ENCODE results near the gene RAI1.

RAI1 gene

GRCh38 chr17:17696882-17697633 is 15.8 kb downstream of the RAI1 start:
- no peak for DNase-seq (ENCODE audit: low read depth in 2 of 3, low spot score in 1 of 3)

DNA sequence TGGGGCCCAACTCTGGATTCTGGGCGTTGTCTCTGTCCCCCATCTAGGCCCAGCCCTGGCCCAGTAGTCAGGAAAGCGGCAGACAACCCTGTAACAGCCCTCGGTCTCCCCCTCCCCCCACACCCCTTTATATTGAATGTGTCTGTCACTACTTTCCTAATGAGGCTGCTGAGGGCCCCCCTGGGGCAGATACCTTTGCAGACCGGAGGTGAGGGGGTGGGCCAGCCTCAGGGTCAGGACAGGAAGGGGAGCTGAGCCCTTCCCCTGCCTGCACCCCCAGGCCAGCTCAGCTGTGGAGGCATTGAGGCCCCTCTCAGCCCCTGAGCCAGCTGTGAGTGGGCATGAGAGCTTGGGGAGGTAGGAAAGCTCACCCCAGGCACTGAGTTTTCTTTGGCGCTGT is 17.1 kb downstream of the RAI1 start:
- no peak for DNase-seq (ENCODE audit: low read depth in 2 of 3, low spot score in 1 of 3)

DNA sequence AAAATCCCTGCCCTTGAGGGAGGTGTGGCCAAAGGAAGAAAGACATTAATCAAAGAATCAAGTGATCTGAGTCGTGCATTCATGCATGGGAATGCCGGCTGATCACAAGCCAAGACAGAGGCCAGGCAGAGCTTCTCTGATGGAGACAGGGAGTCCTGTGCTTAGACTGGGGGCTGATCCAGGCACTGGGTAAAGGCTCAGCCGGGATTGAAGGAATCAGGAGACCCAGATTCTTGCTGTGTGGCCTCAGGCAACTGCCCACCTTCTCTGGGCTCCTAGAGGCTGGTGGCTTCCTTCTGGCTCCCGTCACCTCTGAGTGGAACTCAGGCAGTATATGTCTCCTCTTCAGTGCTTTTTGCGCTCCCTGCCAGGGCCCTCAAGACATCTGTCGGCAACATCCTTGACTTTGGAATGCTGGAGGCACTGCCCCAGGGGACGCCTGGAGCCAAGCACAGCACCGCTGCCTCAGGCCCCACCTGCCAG is 17.7 kb downstream of the RAI1 start:
- no peak for DNase-seq (ENCODE audit: low read depth in 2 of 3, low spot score in 1 of 3)

DNA sequence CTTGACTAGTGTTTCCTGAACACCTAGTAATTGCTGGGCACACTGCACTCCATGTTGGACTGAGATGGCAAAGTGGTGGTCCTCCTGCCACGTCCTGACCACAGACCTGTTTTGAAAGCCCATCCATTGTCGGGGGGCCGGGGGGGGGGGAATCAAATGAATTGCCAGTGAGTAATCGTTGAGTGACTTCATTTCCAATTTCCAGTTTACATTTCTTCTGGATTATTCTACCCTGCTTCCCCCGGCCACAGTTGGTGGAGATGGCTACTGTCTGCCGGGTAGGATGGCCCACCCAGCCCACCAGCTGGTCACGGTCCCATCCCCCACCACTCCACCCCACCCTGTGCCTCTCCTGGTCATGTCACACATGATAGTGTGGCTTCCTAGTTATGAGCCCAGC is 18.2 kb downstream of the RAI1 start:
- DNase-seq (ENCODE audit: low read depth in 2 of 3, low spot score in 1 of 3): no peak

DNA sequence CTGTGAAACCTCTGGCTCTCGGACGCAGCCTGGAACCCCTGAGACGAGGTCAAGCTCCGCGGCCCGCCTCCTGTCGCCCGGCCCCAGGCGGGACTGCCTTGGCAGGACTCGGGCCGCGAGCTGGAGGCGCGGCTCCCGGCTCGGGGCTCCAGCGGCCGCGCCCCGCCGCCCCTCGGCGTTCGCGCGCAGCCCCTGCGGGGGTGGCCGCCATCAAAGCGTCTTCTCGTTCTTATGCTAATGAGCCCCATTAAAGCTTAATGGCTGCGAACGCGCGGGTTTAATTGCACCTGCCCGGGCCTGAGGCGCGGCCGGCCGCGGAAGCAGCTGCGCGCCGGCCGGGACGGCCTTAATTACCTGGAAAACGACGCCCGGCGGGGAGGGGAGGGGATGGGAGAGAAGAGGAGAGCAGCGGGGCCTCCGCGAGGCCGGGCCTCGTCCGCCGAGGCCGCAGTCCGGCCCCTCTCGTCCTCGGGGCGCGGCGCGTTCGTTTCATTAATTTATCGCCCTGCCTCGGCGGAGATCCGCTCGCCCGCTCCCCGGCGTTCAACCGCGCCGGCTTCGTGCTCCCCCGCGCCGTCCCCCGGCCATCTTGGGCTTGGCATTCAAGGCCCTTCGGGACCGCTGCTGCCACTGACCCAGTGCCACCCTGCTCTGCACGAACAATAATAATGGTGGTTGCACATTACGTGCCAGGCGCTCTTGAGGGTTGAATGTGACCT is 19.2 kb downstream of the RAI1 start:
- DNase-seq (ENCODE audit: low read depth in 2 of 3, low spot score in 1 of 3): no peak

DNA sequence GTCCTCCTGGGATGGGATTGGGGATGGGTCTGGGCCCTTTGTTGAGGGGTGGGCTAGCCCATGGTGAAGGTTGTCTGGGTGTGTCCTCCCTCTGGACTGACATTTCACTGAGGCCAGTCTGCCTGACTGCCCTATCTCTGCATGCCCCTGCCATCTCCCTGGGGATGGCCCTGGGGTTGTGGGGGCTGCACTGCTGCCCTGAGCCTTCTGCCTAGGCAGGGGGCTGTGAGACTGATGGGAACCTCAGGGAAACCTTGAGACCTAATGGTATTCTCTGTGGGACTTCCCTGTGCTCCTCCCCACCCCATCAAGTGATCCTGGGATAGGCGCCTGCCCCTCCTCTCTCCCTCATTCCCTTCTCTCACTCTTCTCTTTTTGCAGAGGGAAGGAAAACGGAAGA is 19.9 kb downstream of the RAI1 start:
- no peak for DNase-seq (ENCODE audit: low read depth in 2 of 3, low spot score in 1 of 3)

- DNase-seq (ENCODE audit: low read depth in 2 of 3, low spot score in 1 of 3): no peak
Measured at GRCh38 chr17:17701658-17702057, 20.4 kb downstream of the RAI1 start.

DNA sequence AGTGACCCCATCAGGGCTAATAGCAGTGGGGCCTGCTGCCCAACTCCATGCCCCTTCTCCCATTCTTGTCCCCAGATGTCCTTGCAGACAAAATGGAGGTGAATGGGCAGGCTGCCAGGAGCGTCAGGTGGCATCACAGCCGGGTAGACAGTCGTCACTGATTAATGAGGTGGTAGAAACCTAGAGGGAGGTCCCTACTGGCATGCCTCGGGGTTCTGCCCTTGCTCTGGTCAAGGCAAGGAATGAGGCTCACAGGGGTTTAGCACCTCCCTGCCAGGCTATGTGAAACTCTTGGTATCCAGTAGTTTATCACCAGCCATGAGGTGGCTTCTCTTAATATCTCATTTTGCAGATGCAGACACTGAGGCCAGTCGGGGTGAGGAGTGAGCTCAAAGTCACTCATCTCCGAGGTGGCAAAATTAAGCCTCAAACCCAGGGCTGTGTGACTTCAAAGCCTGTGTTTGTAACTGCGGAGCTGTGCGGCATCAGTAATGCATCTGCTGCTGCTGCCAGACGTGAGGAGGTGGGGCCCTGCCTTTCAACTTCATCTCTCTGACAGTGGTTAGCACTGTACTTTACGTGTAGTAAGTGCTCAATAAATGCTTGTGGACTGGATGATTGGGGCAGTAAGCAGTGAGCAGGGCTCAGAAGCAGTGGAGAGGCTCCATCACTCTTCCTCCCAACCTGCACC is 21.3 kb downstream of the RAI1 start:
- DNase-seq (ENCODE audit: low read depth in 2 of 3, low spot score in 1 of 3): no peak

DNA sequence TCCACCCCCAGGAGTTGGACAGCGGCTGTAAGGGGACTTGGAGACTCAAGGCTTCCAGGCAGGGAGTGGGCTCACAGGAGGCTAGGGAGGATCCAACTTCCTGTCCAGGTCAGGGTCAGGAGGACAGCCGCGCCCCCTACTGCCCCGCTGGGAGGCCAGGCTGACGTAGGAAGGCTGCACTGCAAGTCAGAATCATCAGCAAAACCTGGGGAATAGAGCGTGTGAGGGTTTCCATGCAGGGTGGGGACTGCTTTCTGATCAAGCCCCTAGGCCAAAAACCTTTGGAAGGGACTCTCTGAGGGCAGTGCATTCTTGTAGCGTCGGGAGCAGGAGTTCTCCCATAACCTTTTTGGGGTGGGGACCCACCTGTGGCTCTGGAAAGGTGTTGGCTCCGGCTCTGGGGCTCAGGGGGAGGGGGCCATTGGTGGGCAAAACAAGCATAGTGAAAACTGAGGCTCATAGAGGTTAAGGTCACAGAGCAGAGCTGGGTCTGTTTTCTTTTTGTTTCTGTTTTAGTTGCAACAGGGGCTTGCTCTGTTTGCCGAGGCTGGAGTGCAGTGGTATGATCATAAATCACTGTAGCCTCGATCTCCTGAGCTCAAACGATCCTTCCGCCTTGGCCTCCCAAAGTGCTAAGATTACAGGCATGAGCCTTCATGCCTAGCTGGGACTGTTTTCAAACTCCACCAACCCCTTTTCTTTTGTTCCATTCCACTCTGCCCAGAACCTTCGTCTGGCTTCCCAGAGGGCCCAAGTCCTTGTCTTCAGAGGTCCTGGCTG is 22.1 kb downstream of the RAI1 start:
- DNase-seq (ENCODE audit: low read depth in 2 of 3, low spot score in 1 of 3): no peak

- no peak for DNase-seq (ENCODE audit: low read depth in 2 of 3, low spot score in 1 of 3)
Measured at GRCh38 chr17:17704931-17705330, 23.7 kb downstream of the RAI1 start.

- no peak for DNase-seq (ENCODE audit: low read depth in 2 of 3, low spot score in 1 of 3)
Measured at GRCh38 chr17:17706140-17707060, 25.1 kb downstream of the RAI1 start.

- no peak for DNase-seq (ENCODE audit: low read depth in 2 of 3, low spot score in 1 of 3)
Measured at GRCh38 chr17:17708295-17708694, 27.0 kb downstream of the RAI1 start.

- DNase-seq (ENCODE audit: low read depth in 2 of 3, low spot score in 1 of 3): no peak
Measured at GRCh38 chr17:17708816-17709215, 27.6 kb downstream of the RAI1 start.

DNA sequence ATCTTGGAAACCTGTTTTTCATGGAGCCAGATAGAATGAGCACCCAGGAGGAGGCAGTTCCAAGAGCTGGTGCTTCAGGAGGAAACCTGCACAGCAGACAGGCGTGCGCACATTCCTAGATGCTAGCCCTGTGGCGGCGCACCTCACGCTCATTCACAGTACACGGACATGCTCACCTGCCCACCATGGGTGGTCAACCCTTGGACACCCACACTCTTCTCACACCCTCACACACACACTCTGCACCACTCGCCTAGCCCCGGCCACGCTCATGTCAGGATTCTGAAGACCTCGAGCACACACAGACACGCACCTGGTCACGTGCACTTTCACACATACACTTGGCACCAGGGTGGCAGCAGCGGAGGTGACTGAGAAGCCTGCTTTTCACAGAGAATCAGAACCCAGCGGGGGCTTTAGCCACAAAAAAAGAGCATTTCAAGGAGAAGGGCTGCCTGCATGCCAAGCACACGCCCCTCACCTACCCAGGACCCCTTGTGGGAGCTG is 28.6 kb downstream of the RAI1 start:
- DNase-seq (ENCODE audit: low read depth in 2 of 3, low spot score in 1 of 3): no peak

DNA sequence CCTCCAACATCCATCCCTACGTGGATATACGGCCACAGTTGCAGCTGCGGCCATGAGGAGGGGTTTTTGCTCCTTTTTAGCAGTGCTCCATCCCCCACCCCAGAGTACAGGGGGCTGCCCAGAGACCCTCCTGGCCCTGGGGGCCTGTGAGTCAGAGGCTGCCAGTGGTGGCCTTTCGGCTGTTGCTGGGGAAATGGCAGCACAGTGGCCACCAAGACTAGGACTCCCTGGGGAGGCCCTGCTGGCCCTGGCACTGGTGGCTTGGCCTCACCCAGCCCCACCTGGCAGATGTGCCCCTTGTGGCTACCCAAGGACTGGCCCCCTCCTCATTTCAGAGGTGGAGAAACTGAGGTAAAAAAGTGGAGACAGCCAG is 29.1 kb downstream of the RAI1 start:
- DNase-seq (ENCODE audit: low read depth in 2 of 3, low spot score in 1 of 3): no peak

GRCh38 chr17:17710728-17711541 is 29.7 kb downstream of the RAI1 start:
- DNase-seq (ENCODE audit: low read depth in 2 of 3, low spot score in 1 of 3): no peak

- no peak for DNase-seq (ENCODE audit: low read depth in 2 of 3, low spot score in 1 of 3)
Measured at GRCh38 chr17:17711641-17712162, 30.4 kb downstream of the RAI1 start.

DNA sequence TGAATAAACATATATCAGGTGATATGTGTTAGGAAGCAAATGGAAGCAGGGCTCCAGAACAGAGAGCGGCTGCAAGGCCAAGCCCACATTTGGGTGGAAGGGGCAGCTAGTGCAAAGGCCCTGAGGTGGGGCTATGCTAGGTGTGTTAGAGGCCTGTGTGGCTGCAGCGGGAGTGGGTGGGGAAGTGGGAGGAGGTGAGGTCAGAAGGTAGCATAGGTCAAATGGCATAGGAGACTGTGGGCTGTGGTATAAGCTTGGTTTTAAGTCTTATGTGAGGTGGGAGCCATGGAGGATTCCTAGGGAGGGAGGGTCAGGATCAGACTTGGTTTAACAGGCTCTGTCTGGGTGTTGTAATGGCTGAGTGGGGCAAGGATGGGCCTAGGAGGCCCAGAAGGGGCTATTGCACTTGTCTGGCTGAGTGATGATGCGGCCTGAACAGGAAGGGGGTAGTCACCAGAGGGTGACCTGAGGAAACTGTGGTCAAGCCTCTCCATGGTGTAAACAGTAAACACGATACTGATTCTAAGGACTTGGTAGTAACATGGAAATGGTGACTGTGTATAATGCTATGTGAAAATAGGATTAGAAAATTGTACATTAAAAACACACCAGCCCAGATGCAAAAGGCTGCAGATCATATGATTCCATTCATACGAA is 31.1 kb downstream of the RAI1 start:
- DNase-seq (ENCODE audit: low read depth in 2 of 3, low spot score in 1 of 3): no peak
